T-helper 22 cell (primary cell): Measurements from ENCODE around the gene TAS2R3.

ENCODE experiments used
- DNase-seq: peaks from one replicate; pipeline ENCODE4 v3.0.0-alpha.2; 2020; ENCODE audit warnings: low read depth

Gene TAS2R3

GRCh38 chr7:141785706-141786552 is 22.0 kb downstream of the TAS2R3 start:
- DNase-seq = no peak

- DNase-seq = no peak
Observed at GRCh38 chr7:141788296-141788695, 24.4 kb downstream of the TAS2R3 start.

- no peak for DNase-seq
Observed at GRCh38 chr7:141789917-141790316, 26.0 kb downstream of the TAS2R3 start, which contains the start of gene TAS2R5. Gene TAS2R5, plus strand, starts transcription at chr7:141790217. Its CDS starts 145 bp downstream, at chr7:141790362.

- no peak for DNase-seq
Observed at GRCh38 chr7:141792526-141792925, 28.6 kb downstream of the TAS2R3 start.
